K562 (cell line): ENCODE measurements around the gene TMEM95. TPM values are rescaled to one million over a fixed set of nuclear protein-coding genes. Genes with fewer than 3 reads are reported as not detected.
"Not testable (repeated sequence)": the region's sequence is repeated elsewhere in the genome, so short reads cannot be mapped to it uniquely, and the experiment has no call there.

ENCODE experiments used
- ATAC-seq: fragments of 200-7000 bp; cut with Tn5 transposase; 3 replicates; pipeline ENCODE4 v1.9.1; 2020; ENCODE audit warnings: moderate library complexity
- BruUV-seq: library from RNA; stranded (reverse); fragments of 400-500 nt; replicated peaks from 2 replicates; lab custom pipeline; 2021; lab: Mats Ljungman, UMichigan
- CTCF ChIA-PET: fragments of 300-600 bp; formaldehyde crosslinking; extraction: SDS; loops from one replicate; lab custom pipeline; 2021; ENCODE audit warnings: low intra/inter-chr PET ratio; lab: Yijun Ruan, JAX
- POLR2A ChIA-PET: fragments of 300-600, 350-650 bp; sonication (Branson Sonifier 250); formaldehyde crosslinking; extraction: SDS; loops from one replicate; lab custom pipeline; 2021; ENCODE audit warnings: antibody characterized with exemption, inconsistent platforms; lab: Yijun Ruan, JAX
- DNase-seq, 4 experiments: peaks; one replicate each; pipeline versions ENCODE4 v3.0.0 to v3.0.0-alpha.2; 2011 to 2018; ENCODE audit warnings: low spot score in 3 of 4, mixed read lengths in 3 of 4; ENCODE audit errors: extremely low read depth in 1 of 4
- FAIRE-seq: peaks from 2 replicates; lab custom pipeline; 2011; peaks lifted over from hg19 to GRCh38; lab: Jason Lieb, UNC
- H2AFZ ChIP-seq: 2 replicates; pipeline ENCODE4 v1.6.0; 2011; ENCODE audit warnings: low read depth, low read length, control low read depth, inconsistent platforms
- H3K27ac ChIP-seq: fragments of 200-600 bp; 3 replicates; pipeline ENCODE4 v1.8.0; 2011; ENCODE audit warnings: low read depth, mild to moderate bottlenecking, control low read depth, inconsistent platforms, low read length, moderate library complexity, mixed read lengths; ENCODE audit errors: extremely low read depth
- H3K27me3 ChIP-seq, 2 experiments: fragments of 300-600 bp in 1 of 2; 2 replicates in 1 of 2; 3 replicates in 1 of 2; pipeline versions ENCODE4 v1.6.0 to v1.8.0; 2011; ENCODE audit warnings: inconsistent platforms in 2 of 2, low read length in 2 of 2, mild to moderate bottlenecking in 1 of 2, mixed read lengths in 1 of 2, moderate library complexity in 1 of 2; ENCODE audit not compliant: control insufficient read depth in 2 of 2, insufficient read depth in 2 of 2
- H3K36me3 ChIP-seq: fragments of 300-600 bp; 3 replicates; pipeline ENCODE4 v1.8.0; 2011; ENCODE audit warnings: mild to moderate bottlenecking, low read length, inconsistent platforms; ENCODE audit not compliant: control insufficient read depth, insufficient read depth
- H3K4me1 ChIP-seq, 2 experiments: fragments of 200-600 bp in 1 of 2; replicated peaks in 1 of 2; 2 replicates in 1 of 2; 3 replicates in 1 of 2; pipeline versions ENCODE4 v1.5.1 to v1.8.0; 2011; ENCODE audit warnings: inconsistent platforms in 2 of 2, low read length in 2 of 2, mild to moderate bottlenecking in 1 of 2, mixed read lengths in 1 of 2, moderate library complexity in 1 of 2; ENCODE audit not compliant: control insufficient read depth in 2 of 2, insufficient read depth in 2 of 2
- H3K4me2 ChIP-seq: 2 replicates; pipeline ENCODE4 v1.6.1; 2011; ENCODE audit warnings: low read length, control low read depth, inconsistent platforms, mixed read lengths; ENCODE audit not compliant: insufficient read depth
- H3K4me3 ChIP-seq: fragments of 200-600 bp; sonication (generic), shearing (Covaris generic); 2 replicates; pipeline ENCODE4 v1.5.1; 2016; ENCODE audit warnings: control low read depth, inconsistent platforms
- H3K79me2 ChIP-seq: fragments of 200-600 bp; 3 replicates; pipeline ENCODE4 v1.8.0; 2011; ENCODE audit warnings: low read length, inconsistent platforms; ENCODE audit not compliant: control insufficient read depth, insufficient read depth
- H3K9ac ChIP-seq, 2 experiments: 2 replicates each; pipeline versions ENCODE4 v1.6.0 to v1.6.1; 2011; ENCODE audit warnings: low read depth in 2 of 2, low read length in 2 of 2, control low read depth in 1 of 2, inconsistent platforms in 1 of 2, mild to moderate bottlenecking in 1 of 2, mixed read lengths in 1 of 2; ENCODE audit not compliant: insufficient read depth in 1 of 2
- H3K9me1 ChIP-seq: one replicate; pipeline ENCODE4 v1.6.0; 2011; ENCODE audit warnings: inconsistent platforms, mild to moderate bottlenecking, low read length, moderate library complexity; ENCODE audit not compliant: control insufficient read depth, insufficient read depth
- H3K9me3 ChIP-seq: replicated peaks from 2 replicates; pipeline ENCODE4 v1.5.1; 2011; ENCODE audit warnings: low read depth, low read length, inconsistent platforms; ENCODE audit not compliant: control insufficient read depth, insufficient read depth
- H4K20me1 ChIP-seq: replicated peaks from 2 replicates; pipeline ENCODE4 v1.6.1; 2011; ENCODE audit warnings: low read length, inconsistent platforms, mixed read lengths; ENCODE audit not compliant: control insufficient read depth, insufficient read depth
- EGR1 ChIP-seq: fragments of 450-650 bp; conservative IDR thresholded peaks from 2 replicates; pipeline ENCODE4 v1.6.1; 2017; ENCODE audit warnings: mild to moderate bottlenecking
- EP300 ChIP-seq: IDR thresholded peaks from 2 replicates; pipeline ENCODE4 v1.6.1; 2012; ENCODE audit warnings: low read length, improper control_type of control experiment
- JUND ChIP-seq, 2 experiments: IDR thresholded peaks; 2 replicates in 1 of 2; 3 replicates in 1 of 2; pipeline ENCODE4 v1.6.1; 2011; ENCODE audit warnings: borderline replicate concordance in 2 of 2, low read depth in 2 of 2, low read length in 2 of 2, improper control_type of control experiment in 1 of 2, missing biosample characterization in 1 of 2, missing genetic modification characterization in 1 of 2, missing genetic modification reagents in 1 of 2
- ZNF583 ChIP-seq: fragments of 250-450 bp; sonication (Bioruptor Pico); IDR thresholded peaks from 2 replicates; pipeline ENCODE4 v1.4.0; 2020
- WGBS: fragments of 100-300 bp; shearing (Covaris generic); methylation state at CpG from one replicate; pipeline ENCODE4 v1.1.6; 2016; ENCODE audit warnings: low coverage, mixed read lengths; ENCODE audit not compliant: insufficient coverage; ENCODE audit errors: missing lambda C conversion rate; 5-methylcytosine and 5-hydroxymethylcytosine counted together
- in situ Hi-C: fragments of 300-500 bp; cut with MboI; formaldehyde crosslinking; loops from 4 replicates; pipeline ENCODE4 v1.15.0; 2018; ENCODE audit warnings: inconsistent platforms, mixed read lengths
- intact Hi-C: fragments of 100-400 bp; cut with micrococcal nuclease; formaldehyde crosslinking; loops from 2 replicates; pipeline ENCODE4 v1.14.2; 2022
- polyA plus RNA-seq, 8 experiments: library from polyadenylated mRNA; depleted of rRNA in 4 of 8; stranded (reverse) in 5 of 8; unstranded in 3 of 8; fragments of >200 nt; fragmentation: Nextera tagmentation in 2 of 8; fragmentation: Illumina TruSeq in 1 of 8; extraction: Ambion mirVana in 2 of 8; extraction: Trizol in 1 of 8; gene quantifications; 2 replicates each; pipeline versions ENCODE4 v1.2.1 to v1.2.3, GENCODE V29; 2011 to 2014; ENCODE audit warnings: inconsistent platforms in 1 of 8, missing spikeins in 1 of 8
- total RNA-seq, 7 experiments: library from RNA; depleted of rRNA in 6 of 7; stranded (reverse); fragments of >200 nt in 6 of 7; fragmentation: Illumina TruSeq in 2 of 7; extraction: Trizol in 2 of 7; gene quantifications; 2 replicates each; pipeline versions ENCODE4 v1.2.1 to v1.2.3, GENCODE V29; 2011 to 2021; ENCODE audit warnings: low replicate concordance in 1 of 7

Gene TMEM95
- total and polyA plus RNA-seq, 9 of the 15 experiments (the other 6 are each of a cell fraction or from before 2014, with no cell fraction given): not detected

GRCh38 chr17:7363311-7363710 is 8.4 kb downstream of the TMEM95 start:
- BruUV-seq: no TSS peak
- no peak overlapping the region for H2AFZ ChIP-seq
- no peak overlapping the region for H3K4me3 ChIP-seq
- intact Hi-C loops: no loop called here
- in situ Hi-C loops: no loop called here
- no peaks in the 10 kb centered on the region for H3K9me1 ChIP-seq
- no peak for FAIRE-seq
- H3K27me3 ChIP-seq: no peaks in the 10 kb centered on the region
- no peak overlapping the region for H3K9ac ChIP-seq
- H3K27ac ChIP-seq: no peak overlapping the region
- no peaks in the 10 kb centered on the region; a peak in 1 of 5 replicates for H3K4me1 ChIP-seq
- ATAC-seq: no peak
- ChIA-PET POLR2A (interaction anchor here (0.6 kb wide), 1 partner anchor 11 kb away, joined by 4 read pairs; no protein-coding TSS in a partner anchor), CTCF (no interaction called here)
- H3K9me3 ChIP-seq: no peaks in the 10 kb centered on the region
- TF ChIP-seq EP300: no peak
- TF ChIP-seq EGR1: peak; percentile 57
- TF ChIP-seq ZNF583 (CRISPR knock-in tag): no peak
- TF ChIP-seq JUND (IDR thresholded peaks at IDR 0.05; ENCODE audit: borderline replicate concordance, low read depth, low read length): no peak
- TF ChIP-seq JUND (tag; IDR thresholded peaks at IDR 0.05; ENCODE audit: borderline replicate concordance, low read depth, low read length): no peak
- DNase-seq: no peak
- 22% methylated on average over 6 of the region's 6 CpGs for WGBS
- H4K20me1 ChIP-seq: no peaks in the 10 kb centered on the region
- no peaks in the 10 kb centered on the region for H3K79me2 ChIP-seq
- H3K36me3 ChIP-seq: no peaks in the 10 kb centered on the region
- H3K4me2 ChIP-seq: no peak overlapping the region

DNA sequence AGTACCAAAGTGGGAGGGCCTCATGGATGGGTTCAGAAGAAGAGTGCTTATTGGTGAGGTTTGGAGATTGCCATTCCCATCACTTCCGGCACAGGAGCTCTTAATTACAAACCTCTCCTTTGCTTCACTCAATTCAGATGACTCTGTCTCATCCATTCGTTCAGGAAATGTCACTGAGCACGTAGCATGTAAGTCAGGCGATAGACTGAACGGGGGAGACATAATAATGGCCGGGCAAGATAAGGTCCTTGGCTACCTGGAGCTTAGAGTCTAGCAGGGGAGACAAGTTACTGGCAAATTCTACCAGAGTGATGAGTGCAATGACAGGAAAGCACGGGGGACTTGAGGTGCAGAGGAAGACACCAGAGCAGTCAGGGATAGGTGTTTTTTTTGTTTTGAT is 11.0 kb downstream of the TMEM95 start:
- H3K27me3 ChIP-seq, H3K36me3 ChIP-seq, H3K9me1 ChIP-seq, H3K79me2 ChIP-seq, H3K27ac ChIP-seq, H3K4me2 ChIP-seq, H3K9ac ChIP-seq, intact Hi-C loops, BruUV-seq, in situ Hi-C loops, H3K4me1 ChIP-seq, CTCF ChIA-PET, H4K20me1 ChIP-seq, H3K4me3 ChIP-seq, H3K9me3 ChIP-seq: not testable (repeated sequence)
- FAIRE-seq (peak; percentile 99), ATAC-seq (peak; percentile 92), DNase-seq (peak in 1 of 4 experiments; percentile 60)
- 0 out of 2 replicates have a peak overlapping the region, but pooled peaks have one; percentile 55 for H2AFZ ChIP-seq
- POLR2A ChIA-PET: interaction anchor here (0.5 to 1.5 kb wide), 4 partner anchors 13 to 207 kb away, joined by 3 to 6 read pairs (median 3); partner anchors contain the start of gene SLC2A4
- 11% methylated on average over 6 of the region's 7 CpGs for WGBS
